ENCODE measurements around the gene GP1BA.

GP1BA gene

DNA sequence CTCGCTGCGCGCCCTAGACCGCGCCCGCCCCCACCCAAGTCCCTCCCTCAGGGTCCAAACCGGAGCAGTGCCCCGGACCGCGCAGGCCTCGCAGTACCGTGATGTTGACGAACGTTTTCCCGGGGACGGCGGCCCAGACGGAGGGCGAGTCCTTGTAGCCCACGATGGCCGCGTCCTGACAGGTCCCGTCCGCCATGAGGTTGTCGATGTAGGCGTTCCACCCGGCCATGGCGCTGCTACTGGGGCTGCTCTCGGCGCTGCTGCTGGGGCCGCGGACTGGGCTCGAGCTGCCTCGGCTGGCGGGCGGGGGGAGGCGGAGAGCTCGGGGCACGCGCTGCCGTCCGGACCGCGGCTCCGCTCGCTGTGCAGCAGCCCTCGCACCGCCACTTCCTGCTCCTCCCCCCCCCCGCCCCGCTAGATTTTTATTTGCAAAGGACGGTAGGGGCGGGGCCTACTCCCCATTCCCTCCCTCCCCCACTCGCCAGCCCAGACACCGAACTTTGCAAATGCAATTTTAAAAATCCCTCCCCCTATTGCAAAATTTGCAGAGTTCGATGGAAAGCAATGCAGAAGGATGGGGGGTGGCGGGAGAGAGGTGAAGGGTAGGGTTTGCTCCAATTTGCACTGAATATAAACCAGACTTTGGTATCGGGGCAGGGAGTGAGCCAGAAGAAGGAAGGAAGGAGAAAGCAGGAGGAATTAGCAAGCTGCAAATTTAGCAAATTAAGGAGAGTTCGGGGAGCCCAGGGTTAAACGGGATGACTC is 16.3 kb downstream of the GP1BA start, which contains the start of gene PFN1 (continued):
- TF ChIP-seq EGR2 (tag by site-specific recombination; IDR thresholded peaks at IDR 0.05; ENCODE audit: low read depth) (0 out of 2 replicates have a peak, but pooled peaks have one; percentile 10), ZNF624 (tag by site-specific recombination; IDR thresholded peaks at IDR 0.05) (no peak), ZXDB (tag by site-specific recombination; IDR thresholded peaks at IDR 0.05) (peak; percentile 5; the same call in 1 of the 2 replicates), ZNF169 (tag by site-specific recombination; IDR thresholded peaks at IDR 0.05) (0 out of 2 replicates have a peak, but pooled peaks have one; percentile 41), ZBTB20 (tag by site-specific recombination; IDR thresholded peaks at IDR 0.05) (peak; percentile 51; the same call in 1 of the 2 replicates), ZNF580 (tag by site-specific recombination; IDR thresholded peaks at IDR 0.05) (peak; percentile 37; the same call in 1 of the 2 replicates), ZNF639 (tag by site-specific recombination; IDR thresholded peaks at IDR 0.05) (peak; percentile 81), ZNF121 (tag by site-specific recombination; IDR thresholded peaks at IDR 0.05) (0 out of 2 replicates have a peak, but pooled peaks have one; percentile 23), PRDM1 (tag by site-specific recombination; IDR thresholded peaks at IDR 0.05) (peak; percentile 84), ZNF654 (tag by site-specific recombination; IDR thresholded peaks at IDR 0.05; ENCODE audit: low read depth) (no peak), FEZF1 (tag by site-specific recombination; IDR thresholded peaks at IDR 0.05) (no peak), ZNF10 (tag by site-specific recombination; IDR thresholded peaks at IDR 0.05) (no peak), ZNF391 (tag by site-specific recombination; IDR thresholded peaks at IDR 0.05; ENCODE audit: borderline replicate concordance, low read depth) (peak; percentile 57), GLI4 (tag by site-specific recombination; IDR thresholded peaks at IDR 0.05) (0 out of 2 replicates have a peak, but pooled peaks have one; percentile 37), CTCF (tag by site-specific recombination; IDR thresholded peaks at IDR 0.05) (0 out of 2 replicates have a peak, but pooled peaks have one; percentile 22), BCL11B (tag by site-specific recombination; IDR thresholded peaks at IDR 0.05; ENCODE audit: low read depth) (peak; percentile 48), KLF7 (tag by site-specific recombination; IDR thresholded peaks at IDR 0.05; ENCODE audit: borderline replicate concordance) (peak; percentile 34; the same call in 1 of the 2 replicates), ZNF777 (tag by site-specific recombination; IDR thresholded peaks at IDR 0.05; ENCODE audit: borderline replicate concordance) (peak; percentile 71; the same call in 1 of the 2 replicates), ZNF19 (tag by site-specific recombination; IDR thresholded peaks at IDR 0.05; ENCODE audit: low read depth) (no peak), ZNF366 (tag by site-specific recombination; conservative IDR thresholded peaks at IDR 0.05) (peak; percentile 99)
- TF ChIP-seq, protein P1, sequence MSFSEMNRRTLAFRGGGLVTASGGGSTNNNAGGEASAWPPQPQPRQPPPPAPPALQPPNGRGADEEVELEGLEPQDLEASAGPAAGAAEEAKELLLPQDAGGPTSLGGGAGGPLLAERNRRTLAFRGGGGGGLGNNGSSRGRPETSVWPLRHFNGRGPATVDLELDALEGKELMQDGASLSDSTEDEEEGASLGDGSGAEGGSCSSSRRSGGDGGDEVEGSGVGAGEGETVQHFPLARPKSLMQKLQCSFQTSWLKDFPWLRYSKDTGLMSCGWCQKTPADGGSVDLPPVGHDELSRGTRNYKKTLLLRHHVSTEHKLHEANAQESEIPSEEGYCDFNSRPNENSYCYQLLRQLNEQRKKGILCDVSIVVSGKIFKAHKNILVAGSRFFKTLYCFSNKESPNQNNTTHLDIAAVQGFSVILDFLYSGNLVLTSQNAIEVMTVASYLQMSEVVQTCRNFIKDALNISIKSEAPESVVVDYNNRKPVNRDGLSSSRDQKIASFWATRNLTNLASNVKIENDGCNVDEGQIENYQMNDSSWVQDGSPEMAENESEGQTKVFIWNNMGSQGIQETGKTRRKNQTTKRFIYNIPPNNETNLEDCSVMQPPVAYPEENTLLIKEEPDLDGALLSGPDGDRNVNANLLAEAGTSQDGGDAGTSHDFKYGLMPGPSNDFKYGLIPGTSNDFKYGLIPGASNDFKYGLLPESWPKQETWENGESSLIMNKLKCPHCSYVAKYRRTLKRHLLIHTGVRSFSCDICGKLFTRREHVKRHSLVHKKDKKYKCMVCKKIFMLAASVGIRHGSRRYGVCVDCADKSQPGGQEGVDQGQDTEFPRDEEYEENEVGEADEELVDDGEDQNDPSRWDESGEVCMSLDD (tag by site-specific recombination; IDR thresholded peaks at IDR 0.05): peak; percentile 75
- TF ChIP-seq, protein P2, sequence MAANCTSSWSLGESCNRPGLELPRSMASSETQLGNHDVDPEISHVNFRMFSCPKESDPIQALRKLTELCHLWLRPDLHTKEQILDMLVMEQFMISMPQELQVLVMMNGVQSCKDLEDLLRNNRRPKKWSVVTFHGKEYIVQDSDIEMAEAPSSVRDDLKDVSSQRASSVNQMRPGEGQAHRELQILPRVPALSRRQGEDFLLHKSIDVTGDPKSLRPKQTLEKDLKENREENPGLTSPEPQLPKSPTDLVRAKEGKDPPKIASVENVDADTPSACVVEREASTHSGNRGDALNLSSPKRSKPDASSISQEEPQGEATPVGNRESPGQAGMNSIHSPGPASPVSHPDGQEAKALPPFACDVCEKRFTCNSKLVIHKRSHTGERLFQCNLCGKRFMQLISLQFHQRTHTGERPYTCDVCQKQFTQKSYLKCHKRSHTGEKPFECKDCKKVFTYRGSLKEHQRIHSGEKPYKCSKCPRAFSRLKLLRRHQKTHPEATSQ (tag by site-specific recombination; IDR thresholded peaks at IDR 0.05): peak; percentile 71; the same call in 1 of the 2 replicates
- TF ChIP-seq, protein P3, sequence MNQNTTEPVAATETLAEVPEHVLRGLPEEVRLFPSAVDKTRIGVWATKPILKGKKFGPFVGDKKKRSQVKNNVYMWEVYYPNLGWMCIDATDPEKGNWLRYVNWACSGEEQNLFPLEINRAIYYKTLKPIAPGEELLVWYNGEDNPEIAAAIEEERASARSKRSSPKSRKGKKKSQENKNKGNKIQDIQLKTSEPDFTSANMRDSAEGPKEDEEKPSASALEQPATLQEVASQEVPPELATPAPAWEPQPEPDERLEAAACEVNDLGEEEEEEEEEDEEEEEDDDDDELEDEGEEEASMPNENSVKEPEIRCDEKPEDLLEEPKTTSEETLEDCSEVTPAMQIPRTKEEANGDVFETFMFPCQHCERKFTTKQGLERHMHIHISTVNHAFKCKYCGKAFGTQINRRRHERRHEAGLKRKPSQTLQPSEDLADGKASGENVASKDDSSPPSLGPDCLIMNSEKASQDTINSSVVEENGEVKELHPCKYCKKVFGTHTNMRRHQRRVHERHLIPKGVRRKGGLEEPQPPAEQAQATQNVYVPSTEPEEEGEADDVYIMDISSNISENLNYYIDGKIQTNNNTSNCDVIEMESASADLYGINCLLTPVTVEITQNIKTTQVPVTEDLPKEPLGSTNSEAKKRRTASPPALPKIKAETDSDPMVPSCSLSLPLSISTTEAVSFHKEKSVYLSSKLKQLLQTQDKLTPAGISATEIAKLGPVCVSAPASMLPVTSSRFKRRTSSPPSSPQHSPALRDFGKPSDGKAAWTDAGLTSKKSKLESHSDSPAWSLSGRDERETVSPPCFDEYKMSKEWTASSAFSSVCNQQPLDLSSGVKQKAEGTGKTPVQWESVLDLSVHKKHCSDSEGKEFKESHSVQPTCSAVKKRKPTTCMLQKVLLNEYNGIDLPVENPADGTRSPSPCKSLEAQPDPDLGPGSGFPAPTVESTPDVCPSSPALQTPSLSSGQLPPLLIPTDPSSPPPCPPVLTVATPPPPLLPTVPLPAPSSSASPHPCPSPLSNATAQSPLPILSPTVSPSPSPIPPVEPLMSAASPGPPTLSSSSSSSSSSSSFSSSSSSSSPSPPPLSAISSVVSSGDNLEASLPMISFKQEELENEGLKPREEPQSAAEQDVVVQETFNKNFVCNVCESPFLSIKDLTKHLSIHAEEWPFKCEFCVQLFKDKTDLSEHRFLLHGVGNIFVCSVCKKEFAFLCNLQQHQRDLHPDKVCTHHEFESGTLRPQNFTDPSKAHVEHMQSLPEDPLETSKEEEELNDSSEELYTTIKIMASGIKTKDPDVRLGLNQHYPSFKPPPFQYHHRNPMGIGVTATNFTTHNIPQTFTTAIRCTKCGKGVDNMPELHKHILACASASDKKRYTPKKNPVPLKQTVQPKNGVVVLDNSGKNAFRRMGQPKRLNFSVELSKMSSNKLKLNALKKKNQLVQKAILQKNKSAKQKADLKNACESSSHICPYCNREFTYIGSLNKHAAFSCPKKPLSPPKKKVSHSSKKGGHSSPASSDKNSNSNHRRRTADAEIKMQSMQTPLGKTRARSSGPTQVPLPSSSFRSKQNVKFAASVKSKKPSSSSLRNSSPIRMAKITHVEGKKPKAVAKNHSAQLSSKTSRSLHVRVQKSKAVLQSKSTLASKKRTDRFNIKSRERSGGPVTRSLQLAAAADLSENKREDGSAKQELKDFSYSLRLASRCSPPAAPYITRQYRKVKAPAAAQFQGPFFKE (tag by site-specific recombination; IDR thresholded peaks at IDR 0.05; ENCODE audit: borderline replicate concordance): peak; percentile 50; the same call in 1 of the 2 replicates

All from HEK293 (cell line).